Fibroblast of lung (primary cell): ENCODE data around the gene CCDC116. TPM values are rescaled to one million over a fixed set of nuclear protein-coding genes. Genes with fewer than 3 reads are reported as not detected.

ENCODE experiments used
- DNase-seq, 2 donors: peaks; one replicate each; pipeline versions ENCODE4 v3.0.0 to v3.0.0-alpha.2; 2010; ENCODE audit warnings: low read depth in 2 of 2
- H2AFZ ChIP-seq: 2 replicates; pipeline ENCODE4 v1.5.1; 2012; ENCODE audit warnings: low read length, control low read depth, inconsistent platforms
- H3K27ac ChIP-seq: 2 replicates; pipeline ENCODE4 v1.5.1; 2011; ENCODE audit warnings: low read length, control low read depth; ENCODE audit not compliant: insufficient read depth
- H3K27me3 ChIP-seq: 2 replicates; pipeline ENCODE4 v1.5.1; 2011; ENCODE audit warnings: mild to moderate bottlenecking, low read length; ENCODE audit not compliant: control insufficient read depth, insufficient read depth
- H3K36me3 ChIP-seq: 2 replicates; pipeline ENCODE4 v1.5.1; 2011; ENCODE audit warnings: low read length; ENCODE audit not compliant: control insufficient read depth, insufficient read depth
- H3K4me1 ChIP-seq: 2 replicates; pipeline ENCODE4 v1.5.1; 2011; ENCODE audit warnings: low read length; ENCODE audit not compliant: control insufficient read depth, insufficient read depth; ENCODE audit errors: extremely low read depth
- H3K4me2 ChIP-seq: 2 replicates; pipeline ENCODE4 v1.5.1; 2011; ENCODE audit warnings: low read length, control low read depth; ENCODE audit not compliant: insufficient read depth; ENCODE audit errors: extremely low read depth
- H3K4me3 ChIP-seq, 4 experiments: fragments of 200-600 bp in 1 of 4; sonication (generic) in 1 of 4; replicated peaks in 1 of 4; 2 replicates each; pipeline ENCODE4 v1.5.1; 2011 to 2016; ENCODE audit warnings: low read length in 4 of 4, low read depth in 3 of 4, mild to moderate bottlenecking in 3 of 4, control low read depth in 2 of 4, inconsistent platforms in 1 of 4, mixed read lengths in 1 of 4; ENCODE audit not compliant: insufficient read depth in 1 of 4; ENCODE audit errors: control extremely low read depth in 1 of 4
- H3K79me2 ChIP-seq: 2 replicates; pipeline ENCODE4 v1.5.1; 2012; ENCODE audit warnings: mild to moderate bottlenecking, low read length, inconsistent platforms; ENCODE audit not compliant: control insufficient read depth, insufficient read depth
- H3K9ac ChIP-seq: 2 replicates; pipeline ENCODE4 v1.5.1; 2011; ENCODE audit warnings: mild to moderate bottlenecking, low read length, control low read depth; ENCODE audit not compliant: insufficient read depth
- H3K9me3 ChIP-seq: 2 replicates; pipeline ENCODE4 v1.5.1; 2012; ENCODE audit warnings: low read depth, low read length; ENCODE audit not compliant: control insufficient read depth, insufficient read depth
- H4K20me1 ChIP-seq: 2 replicates; pipeline ENCODE4 v1.5.1; 2011; ENCODE audit warnings: low read length; ENCODE audit not compliant: control insufficient read depth, insufficient read depth; ENCODE audit errors: extremely low read depth
- EZH2 ChIP-seq: IDR thresholded peaks from 2 replicates; pipeline ENCODE4 v1.5.1; 2012; ENCODE audit warnings: low read length, control low read depth, mild to moderate bottlenecking; ENCODE audit errors: missing control alignments
- polyA plus RNA-seq, 2 donors: library from polyadenylated mRNA; depleted of rRNA in 1 of 2; stranded (reverse) in 1 of 2; unstranded in 1 of 2; fragments of >200 nt; gene quantifications; 2 replicates each; pipeline ENCODE4 v1.2.1, GENCODE V29; 2011 to 2012; ENCODE audit warnings: missing spikeins in 1 of 2
- total RNA-seq: library from RNA; depleted of rRNA; stranded (reverse); fragments of >200 nt; gene quantifications from 2 replicates; pipeline ENCODE4 v1.2.1, GENCODE V29; 2014
- TF ChIP-seq, protein P1 (sequence below), 2 donors: IDR thresholded peaks in 1 of 2; conservative IDR thresholded peaks in 1 of 2; 1 replicate in 1 of 2; 2 replicates in 1 of 2; pipeline ENCODE4 v1.5.1; 2011 to 2012; ENCODE audit warnings: low read length in 2 of 2, control low read depth in 1 of 2, inconsistent platforms in 1 of 2, low read depth in 1 of 2, mild to moderate bottlenecking in 1 of 2

CCDC116 gene
- total and polyA plus RNA-seq, 2 donors (not counting 1 experiment from before 2014, with no cell fraction given), result 0.03 to 0.17 TPM

DNA sequence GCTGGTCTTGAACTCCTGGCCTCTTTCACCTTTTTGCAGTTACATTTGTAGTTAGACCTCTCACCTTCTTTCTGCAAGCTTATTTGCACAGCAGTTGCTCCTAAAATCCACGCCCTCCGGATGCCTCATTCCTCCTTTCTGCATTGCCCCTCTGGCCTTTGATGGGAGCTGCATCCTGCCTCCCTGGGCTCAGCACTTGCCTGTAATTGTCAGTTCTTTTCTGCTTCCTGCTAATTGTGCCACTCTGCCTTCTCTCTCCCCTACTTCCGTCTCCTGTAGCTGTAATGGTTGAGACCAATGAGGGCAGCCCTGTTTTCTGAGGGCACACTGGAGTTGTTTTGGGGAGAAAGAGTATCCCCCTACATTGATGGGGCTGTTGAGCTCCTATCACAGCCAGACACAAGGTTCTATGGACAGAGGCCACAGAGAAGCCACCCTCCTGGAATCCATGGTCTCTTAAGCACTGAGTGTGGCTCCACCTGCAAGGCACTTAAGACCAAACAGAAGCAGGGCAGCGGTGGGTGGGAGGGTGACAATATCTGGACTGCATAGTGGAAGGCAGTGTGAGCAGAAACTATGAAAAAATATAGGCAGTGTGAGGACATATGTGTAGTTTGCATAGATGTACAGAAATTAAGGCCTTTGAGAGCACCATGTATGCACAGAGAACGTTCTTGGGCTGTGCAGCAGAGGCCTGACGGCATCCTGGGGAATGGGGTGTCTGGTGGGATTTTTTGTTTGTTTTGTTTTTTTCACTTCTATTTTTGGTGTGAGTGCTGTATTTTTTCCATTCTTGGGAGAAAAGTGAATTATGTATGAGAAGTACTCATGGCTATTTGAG, 33.3 kb upstream of the CCDC116 start:
- no peaks in the 10 kb centered on the region for H3K4me1 ChIP-seq
- H3K79me2 ChIP-seq, result peaks cover 75% of the 10 kb centered on the region
- no peak overlapping the region for H3K27ac ChIP-seq
- H3K9me3 ChIP-seq, result no peaks in the 10 kb centered on the region
- H3K4me2 ChIP-seq, result no peak overlapping the region
- DNase-seq, result no peak
- H3K9ac ChIP-seq, result no peak overlapping the region
- no peak overlapping the region for H2AFZ ChIP-seq
- no peak overlapping the region for H3K4me3 ChIP-seq
- peaks cover 5% of the 10 kb centered on the region for H3K36me3 ChIP-seq
- H4K20me1 ChIP-seq, result no peaks in the 10 kb centered on the region
- H3K27me3 ChIP-seq, result no peaks in the 10 kb centered on the region
- TF ChIP-seq, protein P1, sequence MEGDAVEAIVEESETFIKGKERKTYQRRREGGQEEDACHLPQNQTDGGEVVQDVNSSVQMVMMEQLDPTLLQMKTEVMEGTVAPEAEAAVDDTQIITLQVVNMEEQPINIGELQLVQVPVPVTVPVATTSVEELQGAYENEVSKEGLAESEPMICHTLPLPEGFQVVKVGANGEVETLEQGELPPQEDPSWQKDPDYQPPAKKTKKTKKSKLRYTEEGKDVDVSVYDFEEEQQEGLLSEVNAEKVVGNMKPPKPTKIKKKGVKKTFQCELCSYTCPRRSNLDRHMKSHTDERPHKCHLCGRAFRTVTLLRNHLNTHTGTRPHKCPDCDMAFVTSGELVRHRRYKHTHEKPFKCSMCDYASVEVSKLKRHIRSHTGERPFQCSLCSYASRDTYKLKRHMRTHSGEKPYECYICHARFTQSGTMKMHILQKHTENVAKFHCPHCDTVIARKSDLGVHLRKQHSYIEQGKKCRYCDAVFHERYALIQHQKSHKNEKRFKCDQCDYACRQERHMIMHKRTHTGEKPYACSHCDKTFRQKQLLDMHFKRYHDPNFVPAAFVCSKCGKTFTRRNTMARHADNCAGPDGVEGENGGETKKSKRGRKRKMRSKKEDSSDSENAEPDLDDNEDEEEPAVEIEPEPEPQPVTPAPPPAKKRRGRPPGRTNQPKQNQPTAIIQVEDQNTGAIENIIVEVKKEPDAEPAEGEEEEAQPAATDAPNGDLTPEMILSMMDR (conservative IDR thresholded peaks at IDR 0.05 in 1 of 2, IDR thresholded peaks at IDR 0.05 in 1 of 2; ENCODE audit: low read depth in 1 of 2, low read length in 2 of 2), result no peak
- TF ChIP-seq EZH2, result no peak

DNA sequence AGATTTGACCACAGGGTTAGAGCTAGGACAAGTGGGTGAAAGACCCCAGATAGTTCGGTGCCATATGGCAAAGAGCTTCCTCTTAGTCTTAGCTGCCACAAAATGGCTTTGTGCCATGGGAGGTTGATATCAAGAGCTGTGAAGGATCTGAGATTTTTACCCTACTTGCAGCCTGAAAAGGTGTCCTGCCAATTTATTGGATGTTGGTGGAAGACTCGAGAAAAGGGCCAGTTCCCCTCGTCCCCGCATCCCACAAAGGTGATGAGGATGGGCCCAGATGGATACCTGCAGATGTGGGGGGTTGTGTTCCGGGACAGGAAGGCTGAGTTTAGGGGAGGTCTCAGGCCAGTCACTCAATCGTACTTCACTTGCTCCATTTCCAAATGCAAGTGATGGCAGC, 30.0 kb upstream of the CCDC116 start:
- no peaks in the 10 kb centered on the region for H4K20me1 ChIP-seq

DNA sequence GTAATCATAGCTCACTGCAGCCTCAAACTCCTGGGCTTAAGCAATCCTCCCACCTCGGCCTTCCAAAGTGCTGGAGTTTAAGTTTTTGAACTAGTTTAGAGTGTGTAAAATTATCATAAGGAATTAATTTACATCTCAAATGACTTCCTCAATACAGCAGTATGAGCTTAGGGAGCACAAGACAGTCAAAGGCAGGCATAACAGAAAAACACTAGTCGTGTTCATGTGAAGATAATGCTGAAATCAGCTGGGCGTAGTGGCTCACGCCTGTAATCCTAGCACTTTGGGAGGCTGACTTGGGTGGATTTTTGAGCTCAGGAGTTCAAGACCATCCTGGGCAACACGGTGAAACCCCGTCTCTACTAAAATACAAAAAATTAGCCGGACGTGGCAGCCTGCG, 28.6 kb upstream of the CCDC116 start:
- no peaks in the 10 kb centered on the region for H3K9me3 ChIP-seq
- H3K4me3 ChIP-seq, result no peak overlapping the region
- no peak overlapping the region for H3K27ac ChIP-seq
- peaks cover 70% of the 10 kb centered on the region for H3K79me2 ChIP-seq
- no peaks in the 10 kb centered on the region for H3K27me3 ChIP-seq
- H3K9ac ChIP-seq, result no peak overlapping the region
- DNase-seq, result no peak
- TF ChIP-seq, protein P1 (conservative IDR thresholded peaks at IDR 0.05 in 1 of 2, IDR thresholded peaks at IDR 0.05 in 1 of 2; ENCODE audit: low read depth in 1 of 2, low read length in 2 of 2), result no peak
- TF ChIP-seq EZH2, result no peak
- peaks cover under 1% of the 10 kb centered on the region for H3K36me3 ChIP-seq
- no peaks in the 10 kb centered on the region for H3K4me1 ChIP-seq
- no peaks in the 10 kb centered on the region for H4K20me1 ChIP-seq
- no peak overlapping the region for H3K4me2 ChIP-seq
- no peak overlapping the region for H2AFZ ChIP-seq

More for the DNA sequence above, 30.0 kb upstream of the CCDC116 start:
- H3K79me2 ChIP-seq, result peaks cover 71% of the 10 kb centered on the region
- no peak overlapping the region for H3K4me2 ChIP-seq
- peaks cover 1% of the 10 kb centered on the region for H3K36me3 ChIP-seq
- no peaks in the 10 kb centered on the region for H3K9me3 ChIP-seq
- TF ChIP-seq EZH2, result no peak
- TF ChIP-seq, protein P1 (conservative IDR thresholded peaks at IDR 0.05 in 1 of 2, IDR thresholded peaks at IDR 0.05 in 1 of 2; ENCODE audit: low read depth in 1 of 2, low read length in 2 of 2), result no peak
- no peak overlapping the region for H2AFZ ChIP-seq
- H3K27ac ChIP-seq, result no peak overlapping the region
- H3K4me3 ChIP-seq, result no peak overlapping the region
- no peak overlapping the region for H3K9ac ChIP-seq
- DNase-seq, result no peak
- H3K27me3 ChIP-seq, result no peaks in the 10 kb centered on the region
- no peaks in the 10 kb centered on the region for H3K4me1 ChIP-seq
